Activated T-helper 2 cell treated with anti-CD3 and anti-CD28 coated beads, Interferon-gamma antibody, Interleukin-2, Interleukin-4, amounts not matched to agents 10 μg/mL and 5 μg/mL and 100 μg/mL, durations not matched to agents 14 hours and 24 hours and 36 hours (primary cell): ENCODE data around the gene CLDN8. TPM values are rescaled to one million over a fixed set of nuclear protein-coding genes. Genes with fewer than 3 reads are reported as not detected.

Experiments used
- DNase-seq: peaks from one replicate; pipeline ENCODE4 v3.0.0; 2021; ENCODE audit warnings: low spot score
- H3K27ac Mint-ChIP-seq: one replicate; pipeline ENCODE4 v1.8.0; 2021; ENCODE audit warnings: mixed read lengths
- H3K27me3 Mint-ChIP-seq: one replicate; pipeline ENCODE4 v1.8.0; 2021; ENCODE audit warnings: low read depth, mixed read lengths
- H3K36me3 Mint-ChIP-seq: one replicate; pipeline ENCODE4 v1.8.0; 2021; ENCODE audit warnings: low read depth, mixed read lengths
- H3K4me1 Mint-ChIP-seq: one replicate; pipeline ENCODE4 v1.8.0; 2021; ENCODE audit warnings: low read depth, mixed read lengths
- H3K4me3 Mint-ChIP-seq: one replicate; pipeline ENCODE4 v1.8.0; 2021; ENCODE audit warnings: low read depth, mild to moderate bottlenecking, moderate library complexity, mixed read lengths
- H3K9me3 Mint-ChIP-seq: one replicate; pipeline ENCODE4 v1.8.0; 2021; ENCODE audit warnings: mixed read lengths
- intact Hi-C: fragments of 100-400 bp; cut with micrococcal nuclease; formaldehyde crosslinking; loops from one replicate; pipeline ENCODE4 v1.15.1; 2023
- total RNA-seq: library from RNA; stranded (reverse); gene quantifications from 2 replicates; pipeline ENCODE4 v1.2.3, GENCODE V29; 2022

CLDN8 gene
- total RNA-seq, 1 donor from 2014 or later, result not detected

DNA sequence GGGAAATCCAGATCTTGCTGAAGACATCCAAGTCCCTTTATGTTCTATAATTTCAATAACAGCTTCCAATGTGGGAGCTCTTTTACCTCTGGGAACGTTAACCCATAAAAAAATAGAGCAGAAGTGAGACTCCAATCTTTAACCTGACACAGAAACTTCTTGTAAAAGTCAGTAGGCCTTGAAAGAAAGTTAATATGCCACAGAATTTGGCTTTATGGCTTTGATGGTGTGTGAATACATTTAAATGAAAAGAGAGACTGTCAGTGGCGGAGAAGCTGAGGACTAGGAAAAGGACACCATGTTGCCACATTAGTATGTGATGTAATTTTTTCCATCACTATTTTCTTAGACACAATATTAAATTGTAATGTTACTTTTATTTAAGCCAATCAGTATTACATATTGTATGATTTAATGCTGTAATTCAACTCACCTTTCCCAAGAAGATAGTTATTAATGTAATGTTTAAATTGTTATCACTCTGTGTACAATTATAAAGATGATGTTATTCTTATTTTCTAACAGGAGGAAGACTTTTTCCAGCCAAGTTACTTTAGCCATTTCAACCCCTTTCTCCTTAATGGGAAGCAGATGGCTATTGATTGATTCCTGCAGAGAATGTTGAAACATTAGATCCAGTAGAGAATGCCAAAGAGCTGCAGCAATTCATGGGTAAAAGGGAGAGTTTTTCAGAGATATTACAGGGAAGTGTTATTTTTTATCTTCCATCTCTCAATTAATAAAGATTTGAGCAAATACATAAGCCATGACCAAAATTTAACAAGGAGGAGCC is 17.5 kb upstream of the CLDN8 start:
- no peak overlapping the region for H3K4me3 Mint-ChIP-seq
- DNase-seq, result no peak
- no peaks in the 10 kb centered on the region for H3K36me3 Mint-ChIP-seq
- no peaks in the 10 kb centered on the region for H3K27me3 Mint-ChIP-seq
- H3K4me1 Mint-ChIP-seq, result no peaks in the 10 kb centered on the region
- peaks cover 9% of the 10 kb centered on the region for H3K9me3 Mint-ChIP-seq
- intact Hi-C loops, result no loop called here
- H3K27ac Mint-ChIP-seq, result no peak overlapping the region

DNA sequence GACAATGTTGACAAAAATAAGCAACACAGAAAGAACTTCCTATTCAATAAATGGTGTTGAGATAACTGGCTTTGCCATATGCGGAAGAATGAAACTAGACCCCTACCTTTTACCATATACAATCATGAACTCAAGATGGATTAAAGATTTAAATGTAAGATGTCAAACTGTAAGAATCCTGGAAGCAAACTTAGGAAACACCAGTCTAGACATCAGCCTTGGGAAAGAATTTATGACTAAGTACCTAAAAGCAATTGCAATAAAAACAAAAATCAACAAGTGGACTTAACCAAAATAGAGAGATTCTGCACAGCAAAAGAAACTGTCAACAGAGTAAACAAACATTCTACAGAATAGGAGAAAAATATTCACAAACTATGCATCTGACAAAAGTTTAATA is 16.1 kb upstream of the CLDN8 start:
- peaks cover 9% of the 10 kb centered on the region for H3K9me3 Mint-ChIP-seq
- no peaks in the 10 kb centered on the region for H3K4me1 Mint-ChIP-seq
- H3K36me3 Mint-ChIP-seq, result no peaks in the 10 kb centered on the region
- intact Hi-C loops, result no loop called here
- H3K27me3 Mint-ChIP-seq, result no peaks in the 10 kb centered on the region
- no peak for DNase-seq
- H3K27ac Mint-ChIP-seq, result no peak overlapping the region
- H3K4me3 Mint-ChIP-seq, result no peak overlapping the region

DNA sequence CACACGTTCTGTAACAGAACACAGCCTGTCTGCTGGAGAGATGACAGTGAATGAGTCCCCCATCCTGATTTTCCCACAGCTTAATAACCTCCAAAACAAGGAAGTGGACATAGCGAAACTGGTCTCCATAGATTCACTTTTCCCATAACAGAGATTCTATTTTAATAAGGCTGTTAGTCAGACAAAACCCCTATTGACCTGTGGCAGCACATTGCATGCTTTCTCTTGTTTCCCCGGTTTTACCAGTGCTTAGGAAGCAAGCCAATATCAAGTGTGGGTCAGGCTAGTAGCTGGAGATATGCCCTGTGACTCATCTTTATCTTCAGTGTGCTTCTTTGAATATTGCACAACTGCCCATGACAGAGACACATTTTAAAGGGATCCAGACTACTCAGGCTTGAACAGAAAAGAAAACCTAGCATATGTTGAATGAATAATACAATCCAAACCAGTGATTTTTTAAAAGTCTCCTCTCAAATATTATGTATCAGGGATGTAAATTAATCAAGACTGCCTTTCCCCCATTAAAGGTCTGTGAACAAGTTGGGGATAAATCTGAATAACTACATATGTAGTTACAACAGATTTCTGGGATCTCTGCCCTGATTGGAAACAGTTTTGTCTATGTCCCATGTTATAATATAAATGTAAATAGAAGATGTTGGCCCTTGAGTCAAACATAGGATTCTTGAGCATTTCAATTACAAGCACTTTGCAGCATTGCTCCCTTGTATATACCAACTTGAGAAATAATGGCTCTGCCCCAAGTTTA is 11.9 kb upstream of the CLDN8 start:
- Mint-ChIP-seq H3K4me1 (no peaks in the 10 kb centered on the region), H3K9me3 (peaks cover 9% of the 10 kb centered on the region), H3K4me3 (no peak overlapping the region), H3K27ac (no peak overlapping the region), H3K27me3 (no peaks in the 10 kb centered on the region), H3K36me3 (no peaks in the 10 kb centered on the region)
- intact Hi-C loops, result no loop called here
- DNase-seq, result no peak

DNA sequence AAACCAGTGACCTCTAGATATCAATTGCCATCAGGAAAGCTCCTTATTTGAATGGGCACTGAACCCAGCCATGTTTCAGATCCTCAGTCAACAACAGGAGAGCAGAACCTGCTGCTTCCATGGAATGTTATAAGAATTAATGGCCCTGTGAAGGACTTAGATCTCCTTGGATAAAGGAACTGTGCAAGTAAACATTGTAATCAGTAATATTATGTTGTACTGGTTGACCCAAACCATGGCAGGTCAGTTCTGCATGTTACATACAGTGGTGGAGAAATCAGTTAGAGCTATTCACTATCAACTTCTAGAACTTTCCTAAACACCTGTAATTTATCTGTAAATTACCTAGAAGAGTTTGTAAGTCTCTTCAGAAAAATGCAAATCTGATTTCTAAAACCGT is 11.2 kb upstream of the CLDN8 start:
- intact Hi-C loops, result no loop called here
- no peak for DNase-seq
- Mint-ChIP-seq H3K36me3 (no peaks in the 10 kb centered on the region), H3K27me3 (no peaks in the 10 kb centered on the region), H3K4me1 (no peaks in the 10 kb centered on the region), H3K27ac (no peak overlapping the region), H3K9me3 (peaks cover 9% of the 10 kb centered on the region), H3K4me3 (no peak overlapping the region)

DNA sequence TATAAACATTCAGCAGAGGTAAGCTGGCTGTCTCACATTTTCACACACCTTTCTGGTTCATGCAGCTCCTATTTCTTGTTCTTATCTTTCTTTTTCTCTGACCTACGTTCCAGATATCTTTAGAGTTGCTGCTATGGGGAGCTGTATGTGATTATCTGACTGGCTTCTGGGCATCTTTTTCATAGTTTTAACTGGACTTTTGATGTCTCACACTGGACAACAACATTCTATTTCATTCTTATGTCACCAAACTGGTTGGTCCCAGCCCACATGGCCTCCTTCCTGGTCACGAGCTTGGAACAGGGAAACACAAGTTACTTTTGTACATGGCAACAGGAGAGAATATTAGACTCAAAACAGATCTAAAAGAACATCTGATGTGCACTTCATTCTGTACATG is 7.7 kb upstream of the CLDN8 start:
- H3K27ac Mint-ChIP-seq, result no peak overlapping the region
- H3K27me3 Mint-ChIP-seq, result no peaks in the 10 kb centered on the region
- no peaks in the 10 kb centered on the region for H3K36me3 Mint-ChIP-seq
- no peak overlapping the region for H3K4me3 Mint-ChIP-seq
- no peaks in the 10 kb centered on the region for H3K4me1 Mint-ChIP-seq
- DNase-seq, result no peak
- no peaks in the 10 kb centered on the region for H3K9me3 Mint-ChIP-seq
- intact Hi-C loops, result no loop called here

DNA sequence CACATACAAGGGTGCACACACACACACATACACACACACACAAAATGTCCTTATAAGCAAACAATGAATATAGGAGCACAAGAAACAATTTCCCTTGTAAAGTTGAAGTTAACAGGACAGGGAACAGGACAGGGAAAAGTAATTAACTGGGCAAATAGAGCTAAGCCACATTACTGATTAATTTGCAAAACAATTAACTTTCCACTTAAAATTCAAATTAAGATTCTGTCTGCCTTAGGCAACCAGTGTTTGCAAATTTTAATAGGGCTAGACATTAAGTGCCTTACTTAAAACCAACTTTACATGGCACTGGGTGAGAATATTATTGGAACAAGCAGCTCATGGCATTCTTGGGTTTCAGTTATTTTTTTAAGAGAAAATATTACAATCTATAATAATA is 6.8 kb upstream of the CLDN8 start:
- no peak overlapping the region for H3K4me3 Mint-ChIP-seq
- intact Hi-C loops, result no loop called here
- no peaks in the 10 kb centered on the region for H3K36me3 Mint-ChIP-seq
- H3K4me1 Mint-ChIP-seq, result no peaks in the 10 kb centered on the region
- H3K27ac Mint-ChIP-seq, result no peak overlapping the region
- no peaks in the 10 kb centered on the region for H3K27me3 Mint-ChIP-seq
- DNase-seq, result no peak
- H3K9me3 Mint-ChIP-seq, result no peaks in the 10 kb centered on the region

DNA sequence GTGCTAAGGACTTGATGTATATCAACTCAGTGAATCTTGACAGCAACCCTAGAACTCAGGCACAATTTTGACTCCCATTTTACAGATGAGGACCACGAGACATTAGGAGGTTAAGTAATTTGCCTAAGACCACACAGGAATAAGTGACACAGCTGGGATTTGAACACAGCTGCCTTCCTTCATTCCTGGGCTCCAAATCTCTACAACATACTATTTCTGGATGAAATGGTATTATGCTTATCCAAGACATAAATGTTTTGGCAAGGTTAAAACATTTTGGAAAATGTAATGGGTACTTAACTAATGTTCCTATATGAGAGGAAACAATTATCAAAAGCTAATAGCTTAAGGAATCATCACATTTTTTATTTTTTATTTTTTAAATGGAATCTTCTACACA is 4.8 kb downstream of the CLDN8 start:
- H3K27ac Mint-ChIP-seq, result no peak overlapping the region
- no peaks in the 10 kb centered on the region for H3K4me1 Mint-ChIP-seq
- H3K36me3 Mint-ChIP-seq, result no peaks in the 10 kb centered on the region
- H3K9me3 Mint-ChIP-seq, result no peaks in the 10 kb centered on the region
- H3K27me3 Mint-ChIP-seq, result no peaks in the 10 kb centered on the region
- intact Hi-C loops, result no loop called here
- DNase-seq, result no peak
- no peak overlapping the region for H3K4me3 Mint-ChIP-seq

DNA sequence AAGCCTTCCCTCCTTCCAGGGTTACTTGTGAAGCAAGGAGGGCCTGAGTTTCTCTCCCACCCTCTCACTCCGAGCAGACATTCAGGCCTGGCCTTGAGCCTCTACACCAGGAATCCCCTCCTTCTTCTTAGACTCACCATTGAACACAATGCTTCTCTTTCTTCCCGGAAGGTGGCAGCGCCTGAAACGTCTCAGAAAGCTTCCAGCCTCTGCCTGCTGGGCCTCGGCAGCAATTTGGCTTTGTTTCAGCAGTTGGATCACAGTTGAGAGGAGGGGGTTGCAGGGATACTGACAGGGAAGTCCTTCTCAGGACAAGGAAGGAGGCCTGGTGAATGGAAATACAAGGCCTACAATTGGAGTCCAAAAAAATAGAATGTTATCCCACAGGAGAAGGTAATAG is 6.3 kb downstream of the CLDN8 start:
- Mint-ChIP-seq H3K27ac (no peak overlapping the region), H3K9me3 (no peaks in the 10 kb centered on the region), H3K4me3 (no peak overlapping the region), H3K4me1 (no peaks in the 10 kb centered on the region), H3K27me3 (no peaks in the 10 kb centered on the region), H3K36me3 (no peaks in the 10 kb centered on the region)
- DNase-seq, result no peak
- intact Hi-C loops, result no loop called here

DNA sequence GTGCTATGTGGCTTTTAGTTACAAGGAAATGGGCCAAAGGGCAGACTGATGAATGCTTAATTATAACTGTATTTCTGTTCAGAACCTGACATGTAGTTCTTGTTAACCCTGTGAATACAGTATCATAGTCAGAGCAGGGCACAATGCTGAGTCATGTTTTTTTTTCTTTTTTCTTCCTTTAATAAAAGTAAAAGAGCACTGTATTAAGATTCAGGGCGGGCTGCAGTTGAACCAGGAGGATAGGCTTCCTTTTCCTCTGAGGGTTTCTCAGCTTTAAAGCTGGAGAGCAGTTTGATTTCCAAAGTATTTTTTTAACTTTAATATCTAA is 8.7 kb downstream of the CLDN8 start:
- Mint-ChIP-seq H3K4me3 (no peak overlapping the region), H3K27ac (no peak overlapping the region), H3K4me1 (no peaks in the 10 kb centered on the region), H3K36me3 (no peaks in the 10 kb centered on the region), H3K9me3 (no peaks in the 10 kb centered on the region), H3K27me3 (no peaks in the 10 kb centered on the region)
- DNase-seq, result no peak
- intact Hi-C loops, result no loop called here

DNA sequence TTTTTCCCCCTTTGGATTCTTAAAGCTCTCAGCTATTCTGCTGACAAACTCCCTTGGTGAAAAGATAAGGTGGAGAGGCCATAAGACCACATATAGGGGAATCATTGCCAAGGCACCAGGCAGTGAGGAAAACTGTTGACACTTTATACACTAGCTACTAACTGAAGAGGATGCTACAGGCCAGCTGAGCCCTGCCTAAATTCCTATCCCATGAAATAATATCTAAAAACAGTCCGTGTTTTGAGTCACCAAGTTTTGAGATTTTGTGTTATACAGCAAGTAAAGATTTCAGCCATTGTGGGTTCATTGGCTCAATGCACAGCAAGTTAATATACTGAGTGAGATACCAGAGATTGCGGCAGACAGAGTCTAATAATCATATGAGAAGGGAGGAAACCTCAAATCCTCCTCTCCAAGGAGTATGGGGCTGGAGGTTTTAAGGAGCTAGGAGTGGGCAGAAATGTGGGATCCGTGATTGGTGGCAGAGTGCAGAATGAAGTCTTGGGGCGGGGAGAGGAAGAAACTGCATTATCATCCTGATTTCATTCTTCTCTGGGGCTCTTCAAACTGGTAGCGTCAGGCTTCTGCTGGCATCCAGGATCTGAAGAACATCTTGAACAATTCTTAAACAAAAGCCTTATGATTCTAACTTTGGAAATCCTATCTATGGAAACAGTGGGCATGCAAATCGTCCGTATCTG is 9.2 kb downstream of the CLDN8 start:
- Mint-ChIP-seq H3K27ac (no peak overlapping the region), H3K4me3 (no peak overlapping the region), H3K36me3 (no peaks in the 10 kb centered on the region), H3K27me3 (no peaks in the 10 kb centered on the region), H3K4me1 (no peaks in the 10 kb centered on the region), H3K9me3 (no peaks in the 10 kb centered on the region)
- no peak for DNase-seq
- intact Hi-C loops, result no loop called here

DNA sequence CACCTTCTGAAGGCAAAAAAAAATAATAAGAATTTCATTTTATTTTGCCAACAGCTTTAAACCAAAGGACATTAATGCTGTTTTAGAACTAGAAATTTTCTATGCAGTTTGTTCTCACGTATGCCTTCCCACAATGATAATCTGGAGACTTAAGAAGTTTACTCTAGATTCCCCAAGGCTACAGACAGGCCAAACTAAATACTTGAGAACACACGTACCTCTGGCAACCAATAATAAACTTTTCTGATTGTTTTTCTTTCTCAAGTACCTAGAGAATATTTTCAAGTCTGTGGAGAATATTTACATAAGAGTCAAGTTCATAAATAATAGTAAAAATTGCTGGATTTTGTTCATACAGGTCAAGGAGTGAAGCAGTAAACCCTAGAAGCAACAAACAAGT is 15.9 kb downstream of the CLDN8 start:
- Mint-ChIP-seq H3K36me3 (no peaks in the 10 kb centered on the region), H3K27ac (no peak overlapping the region), H3K9me3 (no peaks in the 10 kb centered on the region), H3K27me3 (no peaks in the 10 kb centered on the region), H3K4me1 (no peaks in the 10 kb centered on the region), H3K4me3 (no peak overlapping the region)
- DNase-seq, result no peak
- intact Hi-C loops, result loop anchor here (10.0 kb wide), 1 partner anchor 155 kb away; no protein-coding TSS in a partner anchor

DNA sequence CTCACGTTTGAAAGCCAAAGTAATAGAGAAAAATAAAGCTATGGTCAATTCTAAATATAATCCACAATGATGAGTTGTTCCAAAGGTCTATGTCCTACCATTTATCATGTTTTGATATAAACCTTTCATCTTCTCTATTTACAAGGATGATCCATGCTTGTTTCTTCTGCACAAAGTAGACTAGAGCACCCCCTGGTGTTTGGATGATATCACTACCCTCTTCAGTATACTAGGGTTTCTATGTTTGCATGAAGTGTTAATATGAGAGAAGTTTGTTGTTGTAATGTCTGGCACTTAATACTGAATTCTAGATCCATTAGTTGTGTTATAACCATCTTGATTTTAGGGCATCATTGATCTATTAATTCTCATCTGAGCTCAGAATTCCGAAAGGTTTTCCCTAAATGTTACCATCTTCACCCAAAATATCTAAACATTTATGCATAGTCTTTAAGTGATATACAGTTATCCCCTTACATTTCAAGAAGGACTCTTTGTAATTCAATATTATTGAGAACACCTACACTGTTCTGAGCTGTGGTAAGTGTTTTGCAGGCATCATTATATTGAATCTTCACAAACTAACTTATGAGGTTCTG is 21.1 kb downstream of the CLDN8 start:
- Mint-ChIP-seq H3K4me1 (no peaks in the 10 kb centered on the region), H3K27ac (no peak overlapping the region), H3K27me3 (no peaks in the 10 kb centered on the region), H3K36me3 (no peaks in the 10 kb centered on the region), H3K9me3 (no peaks in the 10 kb centered on the region), H3K4me3 (no peak overlapping the region)
- intact Hi-C loops, result loop anchor here (10.0 kb wide), 1 partner anchor 150 kb away; no protein-coding TSS in a partner anchor
- no peak for DNase-seq

DNA sequence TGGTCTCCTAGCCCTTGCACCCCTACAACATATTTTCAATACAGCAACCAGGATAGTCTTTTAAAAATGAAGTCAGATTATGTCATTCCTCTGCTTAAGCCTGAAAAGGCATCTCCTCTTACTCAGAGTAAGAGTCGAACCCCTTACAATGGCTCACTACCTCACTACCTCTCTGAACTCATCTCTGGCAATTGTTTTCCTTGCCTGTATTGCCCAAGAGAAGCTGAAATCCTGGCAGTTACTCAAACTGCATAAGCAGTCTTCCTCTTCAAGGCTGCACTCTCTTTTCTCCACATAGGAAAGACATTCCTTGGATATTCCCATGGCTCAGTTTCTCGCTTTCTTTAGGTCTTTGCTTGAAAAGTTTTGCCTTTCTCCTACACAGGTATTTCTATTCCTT is 22.7 kb downstream of the CLDN8 start:
- no peaks in the 10 kb centered on the region for H3K27me3 Mint-ChIP-seq

More for the DNA sequence above, 22.7 kb downstream of the CLDN8 start:
- Mint-ChIP-seq H3K27ac (no peak overlapping the region), H3K9me3 (no peaks in the 10 kb centered on the region), H3K4me3 (no peak overlapping the region), H3K36me3 (no peaks in the 10 kb centered on the region), H3K4me1 (no peaks in the 10 kb centered on the region)
- no peak for DNase-seq
- intact Hi-C loops, result loop anchor here (10.0 kb wide), 1 partner anchor 148 kb away; no protein-coding TSS in a partner anchor
